ENCODE results near the gene NLRP9. TPM values are rescaled to one million over a fixed set of nuclear protein-coding genes. Genes with fewer than 3 reads are reported as not detected.

Gene NLRP9
- total and polyA plus RNA-seq, 2 of the 4 experiments (the other 2 are of a cell fraction), result not detected

Small RNA genes lying within 50 kb of the gene (microRNA-seq; reads per million reads assigned to microRNA genes)
- gene AC010525.2 (ENCODE audit: insufficient read depth, insufficient read length), result not detected

Small RNA genes lying within 50 kb of the gene (small RNA-seq; reads per million reads assigned to genes)
- 0 reads per million in 5 experiments for gene AC010525.2

Other genes with a start within 250 kb of the NLRP9 start
- 1.4 and 1.7 TPM in 2 replicates for gene SSC5D, start 250.0 kb downstream of the NLRP9 start, total RNA-seq (2012; rRNA removed)
- 14.1 and 19.1 TPM in 2 replicates for gene SSC5D, start 250.0 kb downstream of the NLRP9 start, polyA plus RNA-seq (2012; rRNA removed)
- not detected in 2 replicates for gene SBK2, start 201.3 kb downstream of the NLRP9 start, total RNA-seq (2012; rRNA removed)
- 0.30 and 0.48 TPM in 2 replicates for gene SBK2, start 201.3 kb downstream of the NLRP9 start, polyA plus RNA-seq (2012; rRNA removed)
- gene SBK3, start 192.9 kb downstream of the NLRP9 start, total RNA-seq (2012; rRNA removed), result 0.18 TPM in 1 of 2 replicates, not detected in the other
- 0.05 and 0.16 TPM in 2 replicates for gene SBK3, start 192.9 kb downstream of the NLRP9 start, polyA plus RNA-seq (2012; rRNA removed)
- 0.54 and 0.83 TPM in 2 replicates for gene ZNF579, start 157.6 kb downstream of the NLRP9 start, total RNA-seq (2012; rRNA removed)
- gene ZNF579, start 157.6 kb downstream of the NLRP9 start, polyA plus RNA-seq (2012; rRNA removed), result 9.0 and 10.7 TPM in 2 replicates
- gene FIZ1, start 138.9 kb downstream of the NLRP9 start, total RNA-seq (2012; rRNA removed), result 0.83 and 1.3 TPM in 2 replicates
- gene FIZ1, start 138.9 kb downstream of the NLRP9 start, polyA plus RNA-seq (2012; rRNA removed), result 5.5 and 5.9 TPM in 2 replicates
- 2.3 and 2.8 TPM in 2 replicates for gene ZNF524, start 138.1 kb downstream of the NLRP9 start, total RNA-seq (2012; rRNA removed)
- gene ZNF524, start 138.1 kb downstream of the NLRP9 start, polyA plus RNA-seq (2012; rRNA removed), result 6.6 and 8.0 TPM in 2 replicates
- gene ZNF865, start 132.8 kb downstream of the NLRP9 start, total RNA-seq (2012; rRNA removed), result under 0.01 TPM in 2 replicates
- 4.6 and 6.3 TPM in 2 replicates for gene ZNF865, start 132.8 kb downstream of the NLRP9 start, polyA plus RNA-seq (2012; rRNA removed)
- 2.5 TPM in 2 replicates for gene ZNF784, start 113.8 kb downstream of the NLRP9 start, total RNA-seq (2012; rRNA removed)
- 3.7 and 4.1 TPM in 2 replicates for gene ZNF784, start 113.8 kb downstream of the NLRP9 start, polyA plus RNA-seq (2012; rRNA removed)
- gene ZNF580, start 97.4 kb downstream of the NLRP9 start, total RNA-seq (2012; rRNA removed), result 1.4 and 1.7 TPM in 2 replicates
- gene ZNF580, start 97.4 kb downstream of the NLRP9 start, polyA plus RNA-seq (2012; rRNA removed), result 36.9 and 44.4 TPM in 2 replicates
- 9.7 and 10.0 TPM in 2 replicates for gene ZNF581, start 94.8 kb downstream of the NLRP9 start, total RNA-seq (2012; rRNA removed)
- gene ZNF581, start 94.8 kb downstream of the NLRP9 start, polyA plus RNA-seq (2012; rRNA removed), result 21.9 and 24.5 TPM in 2 replicates
- gene CCDC106, start 90.2 kb downstream of the NLRP9 start, total RNA-seq (2012; rRNA removed), result 2.2 and 2.3 TPM in 2 replicates
- gene CCDC106, start 90.2 kb downstream of the NLRP9 start, polyA plus RNA-seq (2012; rRNA removed), result 13.6 and 15.0 TPM in 2 replicates
- gene U2AF2, start 83.4 kb downstream of the NLRP9 start, total RNA-seq (2012; rRNA removed), result 96.1 and 120 TPM in 2 replicates
- 260 and 303 TPM in 2 replicates for gene U2AF2, start 83.4 kb downstream of the NLRP9 start, polyA plus RNA-seq (2012; rRNA removed)
- gene EPN1, start 63.2 kb downstream of the NLRP9 start, total RNA-seq (2012; rRNA removed), result 19.0 and 21.9 TPM in 2 replicates
- gene EPN1, start 63.2 kb downstream of the NLRP9 start, polyA plus RNA-seq (2012; rRNA removed), result 122 and 127 TPM in 2 replicates
- not detected in 2 replicates for gene RFPL4A, start 20.7 kb upstream of the NLRP9 start, total RNA-seq (2012; rRNA removed)
- gene RFPL4A, start 20.7 kb upstream of the NLRP9 start, polyA plus RNA-seq (2012; rRNA removed), result 0.07 TPM in 1 of 2 replicates, not detected in the other
- gene RFPL4AL1, start 30.7 kb upstream of the NLRP9 start, total RNA-seq (2012; rRNA removed), result not detected in 2 replicates
- not detected in 2 replicates for gene RFPL4AL1, start 30.7 kb upstream of the NLRP9 start, polyA plus RNA-seq (2012; rRNA removed)
- gene NLRP11, start 93.6 kb upstream of the NLRP9 start, total RNA-seq (2012; rRNA removed), result not detected in 2 replicates
- gene NLRP11, start 93.6 kb upstream of the NLRP9 start, polyA plus RNA-seq (2012; rRNA removed), result not detected in 2 replicates
- gene NLRP4, start 98.1 kb upstream of the NLRP9 start, total RNA-seq (2012; rRNA removed), result not detected in 2 replicates
- gene NLRP4, start 98.1 kb upstream of the NLRP9 start, polyA plus RNA-seq (2012; rRNA removed), result not detected in 2 replicates
- gene NLRP13, start 193.9 kb upstream of the NLRP9 start, total RNA-seq (2012; rRNA removed), result not detected in 2 replicates
- not detected in 2 replicates for gene NLRP13, start 193.9 kb upstream of the NLRP9 start, polyA plus RNA-seq (2012; rRNA removed)
- not detected in 2 replicates for gene NLRP8, start 209.4 kb upstream of the NLRP9 start, total RNA-seq (2012; rRNA removed)
- not detected in 2 replicates for gene NLRP8, start 209.4 kb upstream of the NLRP9 start, polyA plus RNA-seq (2012; rRNA removed)
- gene NLRP5, start 248.4 kb upstream of the NLRP9 start, total RNA-seq (2012; rRNA removed), result not detected in 2 replicates
- not detected in 2 replicates for gene NLRP5, start 248.4 kb upstream of the NLRP9 start, polyA plus RNA-seq (2012; rRNA removed)

Measured in IMR-90 (cell line).